ENCODE data around the gene NDRG3.
"Not testable (repeated sequence)": the region's sequence is repeated elsewhere in the genome, so short reads cannot be mapped to it uniquely, and the experiment has no call there.

NDRG3 gene

DNA sequence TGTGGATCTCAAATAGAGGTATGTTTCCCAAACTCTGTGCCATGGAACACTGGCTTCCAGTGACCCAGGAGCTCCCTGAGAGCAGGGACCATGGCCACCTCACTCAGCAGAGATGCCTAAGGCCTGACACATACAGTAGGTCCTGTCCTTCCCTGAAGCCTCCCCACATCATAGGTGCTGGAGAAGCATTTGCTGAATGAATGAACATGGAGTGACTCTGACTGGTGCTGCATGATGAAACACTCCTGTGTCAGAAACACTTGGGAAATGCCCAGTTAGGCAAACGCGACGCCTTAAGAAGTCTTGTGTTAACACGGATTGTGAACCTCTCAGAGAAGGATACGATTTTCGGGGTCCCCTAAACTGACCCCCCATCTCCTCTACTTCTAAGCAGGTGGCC lies 114.2 kb downstream of the NDRG3 start:
- no peak for DNase-seq

DNA sequence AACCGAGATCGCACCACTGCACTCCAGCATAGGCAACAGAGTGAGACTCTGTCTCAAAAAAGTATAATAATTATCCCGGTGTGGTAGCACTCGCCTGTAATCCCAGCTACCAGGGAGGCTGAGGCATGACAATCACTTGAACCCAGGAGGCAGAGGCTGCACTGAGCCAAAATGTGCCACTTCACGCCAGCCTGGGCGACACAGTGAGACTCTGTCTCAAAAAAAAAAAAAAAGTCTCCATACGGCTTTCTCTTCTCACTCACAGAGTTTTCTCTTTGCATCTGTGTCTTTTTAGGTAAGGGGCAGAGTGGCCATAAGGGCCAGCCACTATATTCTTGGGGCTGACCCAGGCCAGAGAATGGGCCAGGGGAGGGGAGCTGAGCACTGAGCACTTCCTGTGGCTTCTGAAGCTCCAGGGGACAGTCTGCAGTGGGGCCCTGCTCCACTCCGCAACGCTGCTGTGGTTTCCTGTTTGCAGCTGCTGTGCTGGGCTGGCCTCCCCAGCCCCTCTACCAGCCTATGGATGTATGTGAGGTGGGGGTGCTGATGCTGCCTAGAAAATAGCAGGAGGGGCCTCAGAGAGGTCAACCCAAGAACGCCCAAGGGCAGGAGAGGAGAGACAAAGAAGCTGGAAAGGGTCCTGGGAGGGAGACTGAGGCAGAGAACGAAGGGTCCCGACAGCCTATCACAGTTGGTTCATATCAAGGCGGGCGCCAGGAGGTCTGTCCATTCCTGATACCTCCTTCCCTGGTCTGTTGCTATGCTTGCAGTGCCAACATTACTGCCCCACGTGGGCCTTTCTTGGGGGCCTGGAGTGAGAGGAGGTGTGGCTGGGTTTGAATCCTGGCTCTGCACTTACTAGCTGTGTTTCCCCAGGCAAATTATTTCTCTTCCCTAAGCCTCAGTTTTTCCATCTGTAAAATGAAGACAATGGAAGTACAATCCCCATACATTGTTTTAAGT lies 115.9 kb downstream of the NDRG3 start:
- DNase-seq: no peak
- in situ Hi-C loops (cut with HindIII; ENCODE audit: low pct_ligation_motif_present, low pct_unique_long_range_greater_than_20kb, low sequenced_read_pairs): no loop called here

More for the DNA sequence above, 114.2 kb downstream of the NDRG3 start:
- in situ Hi-C loops (cut with HindIII; ENCODE audit: low pct_ligation_motif_present, low pct_unique_long_range_greater_than_20kb, low sequenced_read_pairs): no loop called here

DNA sequence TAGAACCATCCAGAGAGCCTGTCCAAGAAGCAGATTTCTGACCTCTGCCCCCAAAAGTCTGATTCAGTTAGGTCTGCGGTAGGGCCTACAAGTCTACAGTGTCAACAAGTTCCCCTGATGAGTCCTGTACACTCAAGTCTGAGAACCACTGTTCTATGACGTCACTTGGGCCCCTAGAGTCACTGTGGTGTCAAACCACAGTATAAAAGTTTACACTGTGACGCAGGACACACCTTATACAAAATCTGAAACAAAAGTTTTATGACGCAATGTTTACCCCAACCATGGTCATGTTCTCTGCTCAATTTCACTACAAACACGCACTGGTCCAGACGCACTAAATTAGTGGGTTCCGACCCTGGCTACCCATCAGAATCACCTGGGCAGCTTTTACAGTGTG lies 117.8 kb downstream of the NDRG3 start:
- DNase-seq: no peak
- in situ Hi-C loops (cut with HindIII; ENCODE audit: low pct_ligation_motif_present, low pct_unique_long_range_greater_than_20kb, low sequenced_read_pairs): no loop called here

DNA sequence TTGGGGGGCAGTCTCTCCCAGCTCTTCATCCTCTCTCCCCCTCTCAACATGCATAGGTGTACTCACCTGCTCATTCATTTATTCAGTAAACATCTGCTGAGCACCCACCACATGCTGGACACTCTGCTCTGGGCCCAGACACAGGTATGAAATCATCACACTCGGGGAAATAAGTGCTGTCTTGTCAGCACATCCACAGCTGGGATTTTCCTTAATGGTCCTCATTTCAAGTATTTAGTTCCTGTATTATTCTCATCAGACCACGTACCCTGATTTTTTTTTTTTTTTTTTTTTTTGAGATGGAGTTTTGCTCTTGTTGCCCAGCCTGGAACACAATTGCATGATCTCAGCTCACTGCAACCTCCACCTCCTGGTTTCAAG lies 121.0 kb downstream of the NDRG3 start:
- DNase-seq: no peak
- in situ Hi-C loops (cut with HindIII; ENCODE audit: low pct_ligation_motif_present, low pct_unique_long_range_greater_than_20kb, low sequenced_read_pairs): no loop called here

DNA sequence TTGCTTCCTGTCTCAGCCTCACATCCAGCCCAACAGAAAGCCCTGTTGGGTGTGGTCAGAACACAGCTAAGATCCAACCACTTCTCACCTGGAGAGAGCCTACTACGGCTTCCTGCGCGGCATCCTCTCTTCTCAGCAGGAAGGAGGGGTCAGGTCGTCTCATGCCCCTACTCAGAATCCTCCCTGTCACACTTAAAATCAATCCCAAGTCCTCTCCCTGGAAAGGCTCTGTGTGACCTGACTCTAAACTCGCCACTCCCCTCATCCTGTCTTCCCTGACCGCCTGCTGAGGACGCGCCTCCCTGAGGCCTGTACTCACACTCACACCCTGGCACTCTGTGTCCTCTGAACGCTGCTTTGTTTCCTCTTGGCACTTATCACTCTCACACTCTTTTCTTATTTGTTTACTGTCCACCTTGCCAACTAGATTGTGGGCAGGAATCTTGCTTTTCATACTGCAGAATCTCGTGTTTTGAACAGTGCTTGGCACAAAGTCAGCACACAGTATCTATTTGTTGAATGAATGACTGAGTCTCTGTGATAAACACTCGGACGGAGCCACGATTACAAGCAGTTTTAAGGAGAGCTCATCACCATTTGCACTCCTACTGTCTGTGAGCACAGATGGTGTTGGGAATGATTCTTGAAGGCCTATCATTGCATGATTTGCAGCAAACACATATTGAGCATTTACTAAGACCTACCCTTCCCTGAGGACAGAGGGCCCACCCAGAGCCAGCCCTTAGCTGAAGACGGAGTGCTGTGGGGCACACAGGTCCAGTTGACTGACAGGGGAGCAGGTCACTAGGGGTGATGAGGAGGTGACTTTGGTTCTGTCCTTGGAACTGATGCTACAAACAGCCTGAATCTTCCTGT lies 121.6 kb downstream of the NDRG3 start:
- no peak for DNase-seq
- in situ Hi-C loops (cut with HindIII; ENCODE audit: low pct_ligation_motif_present, low pct_unique_long_range_greater_than_20kb, low sequenced_read_pairs): no loop called here

DNA sequence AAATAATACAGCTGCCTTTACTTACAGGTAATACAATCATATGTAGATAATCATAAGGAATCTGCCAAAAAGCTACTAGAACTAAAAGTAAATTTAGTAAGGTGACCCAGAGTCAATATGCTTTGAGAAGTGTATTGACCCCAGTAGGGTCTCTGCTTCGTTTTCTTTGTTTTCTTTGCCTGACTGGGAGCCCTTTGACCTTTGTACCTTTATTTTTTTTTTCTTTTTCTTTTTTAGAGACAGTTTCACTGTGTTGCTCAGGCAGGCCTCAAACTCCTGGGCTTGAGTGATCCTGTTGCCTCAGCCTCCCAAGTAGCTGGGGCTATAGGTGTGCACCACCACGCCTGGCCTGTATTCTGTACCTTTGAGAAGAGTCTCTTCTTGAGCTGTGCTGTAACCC lies 122.4 kb downstream of the NDRG3 start:
- in situ Hi-C loops (cut with HindIII; ENCODE audit: low pct_ligation_motif_present, low pct_unique_long_range_greater_than_20kb, low sequenced_read_pairs): no loop called here

DNA sequence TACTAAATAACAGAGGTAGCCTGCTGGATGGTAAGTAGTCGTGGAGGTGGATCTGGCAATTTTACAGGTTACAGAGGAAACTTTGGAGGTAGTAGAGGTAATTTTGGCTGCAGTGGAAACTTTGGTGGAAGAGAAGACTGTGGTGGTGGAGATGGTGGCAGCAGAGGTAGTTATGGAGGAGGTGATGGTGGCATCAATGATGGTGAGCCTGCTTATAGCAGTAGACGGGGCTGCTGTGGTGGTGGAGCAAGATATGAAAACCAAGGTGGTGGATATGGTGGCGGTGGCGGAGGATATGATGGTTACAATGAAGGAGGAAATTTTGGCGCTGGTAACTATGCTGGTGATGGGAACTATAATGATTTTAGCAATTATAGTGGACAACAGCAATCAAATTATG lies 125.0 kb downstream of the NDRG3 start:
- no peak for DNase-seq
- in situ Hi-C loops (cut with HindIII; ENCODE audit: low pct_ligation_motif_present, low pct_unique_long_range_greater_than_20kb, low sequenced_read_pairs): no loop called here

More for the DNA sequence above, 122.4 kb downstream of the NDRG3 start:
- no peak for DNase-seq

DNA sequence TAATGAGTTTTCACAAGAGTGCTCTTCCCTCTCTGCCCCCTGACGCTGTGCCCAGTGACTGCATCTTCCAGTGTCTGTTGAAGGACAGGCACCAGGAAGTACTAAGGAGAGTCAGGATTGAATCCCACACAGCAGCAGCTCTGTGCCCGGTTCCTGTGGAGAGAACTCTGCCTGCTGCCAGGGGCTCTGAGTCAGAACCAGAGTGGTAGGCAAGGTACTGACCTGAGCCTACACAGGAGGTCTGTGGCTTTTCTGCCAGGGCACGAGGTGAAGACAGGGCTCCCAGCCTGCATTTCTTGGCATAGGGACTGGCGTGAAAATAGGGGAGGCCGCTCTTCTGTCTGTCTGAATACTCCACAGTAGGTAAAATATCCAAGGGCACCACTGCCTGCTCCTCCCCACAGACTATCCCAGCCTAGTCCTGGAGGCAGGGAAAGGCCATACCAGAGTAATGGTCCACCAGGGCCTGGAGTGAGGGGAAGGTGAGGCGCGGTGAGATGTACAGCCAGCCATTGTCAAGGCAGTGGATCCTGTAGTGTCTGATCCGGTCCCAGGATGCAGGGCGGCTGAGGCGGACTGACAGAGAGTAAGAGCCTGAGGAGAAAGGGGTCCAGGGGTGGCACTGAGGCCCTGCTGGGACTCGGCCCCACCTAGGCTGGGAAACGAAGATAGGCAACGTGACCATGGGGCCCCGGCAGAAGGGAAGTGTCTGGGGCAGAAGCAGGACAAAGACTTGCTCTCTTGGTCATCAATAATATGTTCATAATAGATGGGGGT lies 130.9 kb downstream of the NDRG3 start:
- DNase-seq: peak; percentile 62
- in situ Hi-C loops (cut with HindIII; ENCODE audit: low pct_ligation_motif_present, low pct_unique_long_range_greater_than_20kb, low sequenced_read_pairs): no loop called here

DNA sequence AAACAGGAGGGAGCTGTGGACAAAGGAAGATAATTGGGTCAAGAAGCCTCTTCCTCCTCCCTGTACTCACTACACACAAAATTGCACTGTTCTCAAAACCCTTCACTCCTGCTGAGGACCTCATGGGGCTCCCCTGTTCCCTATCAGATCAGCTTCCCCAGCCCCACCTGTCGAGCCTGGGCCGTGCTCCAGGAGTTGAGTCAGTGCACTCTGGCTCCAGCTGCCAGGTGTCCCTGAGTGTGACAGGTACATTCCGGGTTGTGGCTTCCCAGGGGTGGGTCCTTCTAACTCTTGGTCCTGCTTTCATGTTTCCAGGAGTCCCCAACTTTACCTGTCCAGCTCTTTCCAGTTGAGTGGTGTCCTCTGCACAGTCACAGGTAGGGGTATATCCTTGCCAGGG lies 131.9 kb downstream of the NDRG3 start:
- DNase-seq: no peak
- in situ Hi-C loops (cut with HindIII; ENCODE audit: low pct_ligation_motif_present, low pct_unique_long_range_greater_than_20kb, low sequenced_read_pairs): no loop called here

DNA sequence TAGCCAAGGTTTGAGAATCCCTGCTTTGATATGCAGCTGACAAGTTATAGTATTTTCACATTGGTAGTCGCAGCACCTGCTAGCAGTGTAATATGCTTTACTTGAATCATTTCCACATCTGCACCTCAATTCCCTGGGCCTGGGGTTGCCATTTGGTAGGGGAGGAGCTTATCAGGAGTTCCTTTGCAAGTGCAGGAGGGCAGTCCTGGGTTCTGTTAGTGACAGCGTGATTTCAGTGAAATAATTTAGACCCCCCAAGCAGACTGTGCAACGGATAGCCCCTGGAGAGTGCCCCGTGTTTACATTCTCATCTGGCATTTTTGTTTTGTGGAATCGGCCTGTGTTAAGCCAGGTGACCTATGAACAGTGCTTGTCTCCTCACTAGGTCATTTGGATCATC lies 134.3 kb downstream of the NDRG3 start:
- in situ Hi-C loops (cut with HindIII; ENCODE audit: low pct_ligation_motif_present, low pct_unique_long_range_greater_than_20kb, low sequenced_read_pairs): no loop called here
- DNase-seq: no peak

DNA sequence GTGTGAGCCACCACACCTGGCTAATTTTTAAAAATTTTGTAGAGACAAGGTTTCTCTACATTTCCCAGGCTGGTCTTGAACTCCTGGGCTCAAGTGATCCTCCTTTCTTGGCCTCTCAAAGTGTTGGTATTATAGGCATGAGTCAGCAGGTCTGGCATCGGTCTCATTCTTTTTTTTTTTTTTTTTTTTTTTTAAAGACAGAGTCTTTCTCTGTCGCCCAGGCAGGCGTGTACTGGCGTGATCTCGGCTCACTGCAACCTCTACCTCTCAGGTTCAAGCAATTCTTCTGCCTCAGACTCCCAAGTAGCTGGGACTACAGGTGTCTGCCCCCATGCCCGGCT lies 137.5 kb downstream of the NDRG3 start:
- in situ Hi-C loops (cut with HindIII; ENCODE audit: low pct_ligation_motif_present, low pct_unique_long_range_greater_than_20kb, low sequenced_read_pairs); DNase-seq: not testable (repeated sequence)

DNA sequence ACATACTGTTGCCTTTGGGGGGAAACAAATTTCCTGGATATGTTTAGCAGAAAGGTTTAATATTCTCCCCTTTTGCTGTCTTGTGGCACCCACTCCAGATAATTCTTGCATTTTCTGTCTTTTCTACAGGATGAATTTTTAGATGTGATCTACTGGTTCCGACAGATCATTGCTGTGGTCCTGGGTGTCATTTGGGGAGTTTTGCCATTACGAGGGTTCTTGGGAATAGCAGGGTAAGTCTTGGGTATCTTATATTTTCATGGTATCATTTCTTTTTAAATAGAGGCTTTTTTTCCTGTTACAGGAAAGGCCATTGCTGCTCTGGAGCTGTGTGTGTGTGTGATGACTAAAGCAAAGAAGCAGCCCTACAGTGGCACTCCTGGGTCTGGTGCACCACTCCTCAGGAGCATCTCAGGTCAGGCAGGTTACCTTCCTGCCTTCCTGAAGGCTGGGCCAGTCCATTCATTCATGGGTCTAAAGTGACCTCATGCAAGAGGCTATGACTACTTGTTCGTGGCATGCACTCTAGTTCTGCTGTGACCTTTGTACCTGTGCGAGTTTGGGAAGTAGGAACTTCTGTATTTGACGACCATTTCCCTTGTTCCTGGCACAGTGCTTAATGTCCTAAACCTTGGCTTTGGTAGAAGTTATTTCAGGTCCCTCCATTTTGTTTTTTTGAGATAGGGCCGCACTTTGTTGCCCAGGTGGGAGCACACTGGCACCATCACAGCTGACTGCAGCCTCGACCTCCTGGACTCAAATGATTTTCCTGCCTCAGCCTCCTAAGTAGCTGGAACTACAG lies 138.1 kb downstream of the NDRG3 start:
- peak; percentile 18 for DNase-seq
- in situ Hi-C loops (cut with HindIII; ENCODE audit: low pct_ligation_motif_present, low pct_unique_long_range_greater_than_20kb, low sequenced_read_pairs): no loop called here

DNA sequence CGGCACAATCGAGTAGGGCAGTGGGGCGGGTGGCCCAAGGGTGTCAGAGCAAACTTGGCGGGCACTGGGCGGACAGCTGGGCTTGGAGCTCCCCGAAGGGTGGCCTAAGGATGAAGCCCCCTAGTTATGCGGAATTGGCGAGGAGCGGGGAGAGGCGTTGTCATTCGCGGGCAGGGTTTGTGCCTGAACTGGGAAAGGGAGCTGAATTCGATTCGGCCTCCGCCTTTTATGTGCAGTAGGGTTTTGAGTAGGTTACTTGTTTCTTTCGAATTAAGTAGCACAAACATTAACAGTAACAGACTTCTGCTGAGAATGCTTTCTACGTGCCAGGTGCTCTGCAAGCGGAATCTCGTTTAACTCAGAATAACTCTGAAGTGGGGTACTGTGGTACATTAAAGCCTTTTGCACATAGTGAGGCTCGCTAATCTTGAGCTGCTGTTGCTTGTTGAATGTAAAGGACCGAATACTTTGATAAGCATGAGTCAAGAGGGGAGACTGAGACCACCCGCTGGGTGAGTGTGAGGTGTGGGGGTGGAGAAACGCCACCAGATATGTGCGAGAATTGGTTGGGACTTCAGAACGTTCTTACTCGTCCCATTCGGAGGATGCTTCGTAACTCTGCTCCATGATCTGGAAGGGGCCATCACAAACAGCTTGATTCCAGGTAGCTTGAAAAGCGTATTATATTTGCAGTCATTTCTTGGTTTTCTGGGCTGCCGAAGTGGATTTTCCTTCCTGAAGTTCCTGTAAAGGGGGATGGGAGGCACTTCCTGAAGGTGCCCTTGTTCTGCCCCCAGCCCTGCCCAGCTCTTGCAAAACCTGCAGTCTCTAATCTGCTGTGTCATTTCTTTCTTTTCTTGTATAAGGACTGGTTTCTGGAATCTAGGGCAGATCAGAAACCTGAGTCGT lies 139.5 kb downstream of the NDRG3 start:
- in situ Hi-C loops (cut with HindIII; ENCODE audit: low pct_ligation_motif_present, low pct_unique_long_range_greater_than_20kb, low sequenced_read_pairs): no loop called here
- peak; percentile 7 for DNase-seq

DNA sequence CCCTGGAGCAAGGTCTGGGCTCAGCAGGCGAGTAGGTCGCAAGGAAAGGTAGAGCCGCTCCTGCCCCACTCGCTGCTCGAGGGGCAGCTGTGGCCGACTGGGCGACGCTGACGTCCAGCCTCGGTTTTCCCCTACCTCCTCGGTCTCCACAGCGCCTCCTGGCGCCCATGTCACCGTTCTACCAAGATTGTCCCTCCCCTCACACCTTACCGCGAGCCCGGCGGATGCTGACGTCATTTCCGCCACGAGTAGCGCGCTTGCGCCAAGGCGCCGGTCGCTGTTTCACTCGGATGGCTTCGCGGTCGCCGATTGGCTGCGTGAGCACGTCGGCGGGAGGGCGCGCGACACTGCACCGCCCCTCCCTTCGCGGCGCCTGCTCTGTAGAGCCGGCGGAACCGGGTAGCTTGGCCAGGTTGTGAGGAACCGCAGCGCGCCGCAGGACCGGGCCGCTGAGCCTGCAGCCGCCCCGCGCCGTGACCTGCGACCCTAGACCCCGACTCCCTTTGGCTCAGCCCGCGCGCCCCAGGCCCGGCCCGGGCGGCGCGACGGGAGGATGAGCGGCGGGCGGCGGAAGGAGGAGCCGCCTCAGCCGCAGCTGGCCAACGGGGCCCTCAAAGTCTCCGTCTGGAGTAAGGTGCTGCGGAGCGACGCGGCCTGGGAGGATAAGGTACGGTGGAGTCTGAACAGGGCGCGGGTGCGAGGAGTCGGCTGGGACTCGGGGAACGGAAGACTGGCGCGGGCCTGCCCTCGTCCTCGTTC lies 140.3 kb downstream of the NDRG3 start, which contains the start of gene RAB5IF:
RAB5IF (plus strand) TSS at position 381 of the 759 bp plus-strand sequence; CDS start at position 554, 173 bp downstream.
- in situ Hi-C loops (cut with HindIII; ENCODE audit: low pct_ligation_motif_present, low pct_unique_long_range_greater_than_20kb, low sequenced_read_pairs): no loop called here
- DNase-seq: peak; percentile 97

DNA sequence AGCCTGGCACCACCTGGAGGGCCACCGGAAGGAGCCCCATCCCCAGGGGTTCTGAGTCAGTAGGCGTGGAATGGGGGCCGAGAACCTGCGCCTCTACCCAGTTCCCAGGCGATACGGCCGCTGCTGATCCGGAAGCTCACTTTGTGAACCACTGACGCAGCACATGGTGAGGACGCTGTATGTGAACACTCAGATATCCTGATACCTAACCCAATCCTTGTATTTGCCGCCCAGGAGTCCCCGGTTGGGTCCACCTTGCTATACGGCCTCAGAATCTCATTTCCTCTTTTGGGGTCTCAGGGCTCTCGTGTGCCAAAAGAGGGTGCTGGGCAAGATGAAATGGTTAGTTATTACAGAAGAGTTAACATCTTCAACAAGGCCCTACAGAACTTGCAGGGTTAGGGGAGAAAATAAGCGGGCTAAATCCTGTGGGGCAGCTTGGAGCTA lies 140.9 kb downstream of the NDRG3 start:
- in situ Hi-C loops (cut with HindIII; ENCODE audit: low pct_ligation_motif_present, low pct_unique_long_range_greater_than_20kb, low sequenced_read_pairs): no loop called here
- no peak for DNase-seq
